SK-N-SH treated with all-trans-retinoic acid at 6 μM for 48 hours (cell line): ENCODE data around the gene CTBP1.

Source experiments
- ATAC-seq: fragments of 200-7000 bp; cut with Tn5 transposase; 3 replicates; pipeline ENCODE4 v1.9.1; 2020; ENCODE audit warnings: mild to moderate bottlenecking, moderate library complexity
- ARNTL ChIP-seq: fragments of 450-650 bp; formaldehyde crosslinking; IDR thresholded peaks from 2 replicates; pipeline ENCODE4 v1.5.0; 2020; ENCODE audit warnings: low read depth, mild to moderate bottlenecking, moderate library complexity, borderline replicate concordance
- BACH2 ChIP-seq: fragments of 250-450 bp; sonication (Bioruptor Pico); IDR thresholded peaks from 2 replicates; pipeline ENCODE4 v1.9.0; 2021; ENCODE audit warnings: mild to moderate bottlenecking, borderline replicate concordance
- CSDC2 ChIP-seq: fragments of 250-450 bp; sonication (Bioruptor Pico); IDR thresholded peaks from 2 replicates; pipeline ENCODE4 v1.5.0; 2020; ENCODE audit warnings: mild to moderate bottlenecking, moderate library complexity
- CSRNP3 ChIP-seq: fragments of 250-450 bp; sonication (Bioruptor Pico); IDR thresholded peaks from 2 replicates; pipeline ENCODE4 v1.5.1; 2021; ENCODE audit warnings: mild to moderate bottlenecking, moderate library complexity
- ISL1 ChIP-seq: fragments of 250-450 bp; sonication (Bioruptor Pico); IDR thresholded peaks from 2 replicates; pipeline ENCODE4 v2.1.2; 2022; ENCODE audit warnings: mild to moderate bottlenecking, moderate library complexity
- OSR1 ChIP-seq: fragments of 250-450 bp; sonication (Bioruptor Pico); IDR thresholded peaks from 2 replicates; pipeline ENCODE4 v1.8.0; 2022; ENCODE audit warnings: moderate library complexity, mild to moderate bottlenecking, inconsistent platforms
- PPARA ChIP-seq: fragments of 250-450 bp; sonication (Bioruptor Pico); IDR thresholded peaks from 2 replicates; pipeline ENCODE4 v1.5.0; 2020; ENCODE audit warnings: mild to moderate bottlenecking, borderline replicate concordance
- TCF4 ChIP-seq: fragments of 250-450 bp; sonication (Bioruptor Pico); IDR thresholded peaks from 2 replicates; pipeline ENCODE4 v1.8.0; 2021; ENCODE audit warnings: mild to moderate bottlenecking, moderate library complexity, borderline replicate concordance
- TSHZ2 ChIP-seq: fragments of 250-450 bp; sonication (Bioruptor Pico); IDR thresholded peaks from 2 replicates; pipeline ENCODE4 v1.5.0; 2020; ENCODE audit warnings: mild to moderate bottlenecking, moderate library complexity
- ZC3H10 ChIP-seq: fragments of 250-450 bp; sonication (Bioruptor Pico); IDR thresholded peaks from 2 replicates; pipeline ENCODE4 v1.5.1; 2021; ENCODE audit warnings: mild to moderate bottlenecking, moderate library complexity
- ZFP30 ChIP-seq: fragments of 450-650 bp; formaldehyde crosslinking; IDR thresholded peaks from 2 replicates; pipeline ENCODE4 v1.5.0; 2022; ENCODE audit warnings: mild to moderate bottlenecking, moderate library complexity
- ZNF565 ChIP-seq: fragments of 450-650 bp; formaldehyde crosslinking; conservative IDR thresholded peaks from 2 replicates; pipeline ENCODE4 v1.5.0; 2020; ENCODE audit warnings: low read depth, mild to moderate bottlenecking, moderate library complexity
- ZNF8 ChIP-seq: fragments of 450-650 bp; formaldehyde crosslinking; IDR thresholded peaks from 2 replicates; pipeline ENCODE4 v1.5.0; 2020; ENCODE audit warnings: mild to moderate bottlenecking, moderate library complexity
- TF ChIP-seq, protein P1 (sequence below): fragments of 250-450 bp; sonication (Bioruptor Pico); IDR thresholded peaks from 2 replicates; pipeline ENCODE4 v1.5.1; 2020; ENCODE audit warnings: low read depth, mild to moderate bottlenecking, moderate library complexity
- TF ChIP-seq, protein P2 (sequence below): fragments of 250-450 bp; sonication (Bioruptor Pico); IDR thresholded peaks from 2 replicates; pipeline ENCODE4 v1.8.0; 2021; ENCODE audit warnings: low read depth, mild to moderate bottlenecking, moderate library complexity, borderline replicate concordance

CTBP1 gene

DNA sequence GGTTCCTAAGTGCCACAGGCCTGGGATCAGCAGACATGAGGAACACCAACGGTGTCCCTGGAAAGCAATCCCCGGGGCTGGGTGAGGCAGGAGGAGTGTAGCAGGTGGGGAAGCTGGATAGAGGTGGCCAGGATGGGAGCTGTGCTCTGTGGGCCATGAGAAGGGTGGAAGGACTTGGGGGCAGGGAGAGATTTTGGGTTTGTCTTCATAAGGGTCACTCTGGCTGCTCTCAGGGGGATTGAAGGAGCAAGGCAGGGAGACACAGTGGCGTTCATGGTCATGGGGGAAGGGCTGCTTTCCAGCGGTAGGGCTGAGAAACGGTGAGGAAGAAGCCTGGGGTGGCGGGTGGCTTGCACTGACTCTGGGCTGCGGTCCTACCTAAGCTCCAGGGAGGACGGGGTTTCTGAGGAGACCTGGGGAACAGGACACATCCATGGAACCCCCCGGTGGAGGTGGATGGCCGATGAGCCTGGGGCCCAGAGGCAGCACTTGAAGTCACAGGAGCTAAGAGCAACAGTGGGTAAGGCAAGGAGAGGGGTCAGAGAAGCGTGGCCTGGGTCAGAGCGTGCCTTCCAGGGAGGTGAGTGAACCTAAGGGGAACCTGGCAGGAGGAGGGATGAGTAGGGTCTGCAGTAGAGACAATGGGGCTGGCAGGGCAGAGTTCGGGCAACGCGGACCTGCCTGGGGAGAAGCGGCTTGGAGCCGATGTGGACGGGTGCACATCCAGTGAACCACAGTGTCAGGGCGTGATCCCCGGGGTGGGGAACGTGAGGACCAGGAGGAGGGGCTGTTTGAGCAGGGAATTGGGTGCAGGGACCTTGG lies 12.4 kb upstream of the CTBP1 start:
- no peak for ATAC-seq
- no peak for TF ChIP-seq CSDC2
- no peak for TF ChIP-seq ARNTL
- TF ChIP-seq CSRNP3 = no peak
- TF ChIP-seq, protein P1, sequence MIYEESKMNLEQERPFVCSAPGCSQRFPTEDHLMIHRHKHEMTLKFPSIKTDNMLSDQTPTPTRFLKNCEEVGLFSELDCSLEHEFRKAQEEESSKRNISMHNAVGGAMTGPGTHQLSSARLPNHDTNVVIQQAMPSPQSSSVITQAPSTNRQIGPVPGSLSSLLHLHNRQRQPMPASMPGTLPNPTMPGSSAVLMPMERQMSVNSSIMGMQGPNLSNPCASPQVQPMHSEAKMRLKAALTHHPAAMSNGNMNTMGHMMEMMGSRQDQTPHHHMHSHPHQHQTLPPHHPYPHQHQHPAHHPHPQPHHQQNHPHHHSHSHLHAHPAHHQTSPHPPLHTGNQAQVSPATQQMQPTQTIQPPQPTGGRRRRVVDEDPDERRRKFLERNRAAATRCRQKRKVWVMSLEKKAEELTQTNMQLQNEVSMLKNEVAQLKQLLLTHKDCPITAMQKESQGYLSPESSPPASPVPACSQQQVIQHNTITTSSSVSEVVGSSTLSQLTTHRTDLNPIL (CRISPR knock-in tag) = no peak
- no peak for TF ChIP-seq TSHZ2 (CRISPR knock-in tag)
- TF ChIP-seq, protein P2, sequence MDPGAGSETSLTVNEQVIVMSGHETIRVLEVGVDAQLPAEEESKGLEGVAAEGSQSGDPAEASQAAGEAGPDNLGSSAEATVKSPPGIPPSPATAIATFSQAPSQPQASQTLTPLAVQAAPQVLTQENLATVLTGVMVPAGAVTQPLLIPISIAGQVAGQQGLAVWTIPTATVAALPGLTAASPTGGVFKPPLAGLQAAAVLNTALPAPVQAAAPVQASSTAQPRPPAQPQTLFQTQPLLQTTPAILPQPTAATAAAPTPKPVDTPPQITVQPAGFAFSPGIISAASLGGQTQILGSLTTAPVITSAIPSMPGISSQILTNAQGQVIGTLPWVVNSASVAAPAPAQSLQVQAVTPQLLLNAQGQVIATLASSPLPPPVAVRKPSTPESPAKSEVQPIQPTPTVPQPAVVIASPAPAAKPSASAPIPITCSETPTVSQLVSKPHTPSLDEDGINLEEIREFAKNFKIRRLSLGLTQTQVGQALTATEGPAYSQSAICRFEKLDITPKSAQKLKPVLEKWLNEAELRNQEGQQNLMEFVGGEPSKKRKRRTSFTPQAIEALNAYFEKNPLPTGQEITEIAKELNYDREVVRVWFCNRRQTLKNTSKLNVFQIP (CRISPR knock-in tag) = no peak

DNA sequence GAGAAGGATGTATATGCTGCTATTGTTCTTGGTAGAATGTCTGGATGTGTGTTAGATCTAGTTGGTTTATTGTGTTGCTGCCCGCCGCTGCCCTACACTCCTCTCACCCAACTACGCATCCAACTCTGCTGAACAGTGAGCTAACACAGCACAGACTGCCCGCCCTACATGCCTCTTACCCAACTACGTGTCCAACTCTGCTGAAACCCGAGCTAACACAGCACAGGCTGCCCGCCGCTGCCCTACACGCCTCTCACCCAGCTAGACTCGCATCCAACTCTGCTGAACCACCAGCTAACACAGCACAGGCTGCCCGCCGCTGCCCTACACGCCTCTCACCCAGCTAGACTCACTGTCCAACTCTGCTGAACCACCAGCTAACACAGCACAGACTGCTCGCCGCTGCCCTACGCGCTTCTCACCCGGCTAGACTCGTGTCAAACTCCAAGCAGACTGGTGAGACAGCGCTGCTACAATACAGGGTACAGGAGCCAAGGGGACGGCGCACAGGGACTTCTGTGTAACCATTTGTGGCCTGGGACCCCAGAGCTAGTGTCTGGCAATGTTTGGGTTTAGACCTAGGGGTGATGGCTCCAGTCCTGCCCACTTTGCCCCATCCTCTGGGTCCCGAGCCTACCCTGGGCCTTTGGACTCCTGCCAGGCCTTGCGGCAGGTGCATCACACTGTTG lies 11.6 kb upstream of the CTBP1 start:
- TF ChIP-seq CSDC2 (no peak), TSHZ2 (CRISPR knock-in tag) (no peak), TCF4 (no peak), ZC3H10 (no peak)
- TF ChIP-seq, protein P2 (CRISPR knock-in tag) = no peak
- TF ChIP-seq, protein P1 (CRISPR knock-in tag) = no peak
- ATAC-seq = no peak

- ATAC-seq = no peak
- TF ChIP-seq ZFP30 = no peak
- TF ChIP-seq ZC3H10 = no peak
- TF ChIP-seq ISL1 (CRISPR knock-in tag) = no peak
- TF ChIP-seq TSHZ2 (CRISPR knock-in tag) = no peak
- no peak for TF ChIP-seq PPARA (CRISPR knock-in tag)
- TF ChIP-seq ZNF8 = no peak
- no peak for TF ChIP-seq ZNF565 (CRISPR knock-in tag)
- no peak for TF ChIP-seq OSR1 (CRISPR knock-in tag)
- no peak for TF ChIP-seq BACH2
- TF ChIP-seq, protein P1 (CRISPR knock-in tag) = no peak
Measured at GRCh38 chr4:1259966-1260365, 11.0 kb upstream of the CTBP1 start.
